Mammary epithelial cell (primary cell): ENCODE results near the gene C1QA.
"Not testable (repeated sequence)": the region's sequence is repeated elsewhere in the genome, so short reads cannot be mapped to it uniquely, and the experiment has no call there.

Source experiments
- EZH2 ChIP-seq: IDR thresholded peaks from 2 replicates; pipeline ENCODE4 v1.6.1; 2012; ENCODE audit warnings: low read length, inconsistent platforms, borderline replicate concordance
- TF ChIP-seq, protein P1 (sequence below), 2 donors: IDR thresholded peaks in 1 of 2; conservative IDR thresholded peaks in 1 of 2; 2 replicates each; pipeline ENCODE4 v1.5.1; 2011 to 2012; ENCODE audit warnings: inconsistent platforms in 2 of 2, low read length in 2 of 2, mild to moderate bottlenecking in 2 of 2, control low read depth in 1 of 2, low read depth in 1 of 2; ENCODE audit not compliant: insufficient read depth in 1 of 2; ENCODE audit errors: extremely low read depth in 1 of 2

DNA sequence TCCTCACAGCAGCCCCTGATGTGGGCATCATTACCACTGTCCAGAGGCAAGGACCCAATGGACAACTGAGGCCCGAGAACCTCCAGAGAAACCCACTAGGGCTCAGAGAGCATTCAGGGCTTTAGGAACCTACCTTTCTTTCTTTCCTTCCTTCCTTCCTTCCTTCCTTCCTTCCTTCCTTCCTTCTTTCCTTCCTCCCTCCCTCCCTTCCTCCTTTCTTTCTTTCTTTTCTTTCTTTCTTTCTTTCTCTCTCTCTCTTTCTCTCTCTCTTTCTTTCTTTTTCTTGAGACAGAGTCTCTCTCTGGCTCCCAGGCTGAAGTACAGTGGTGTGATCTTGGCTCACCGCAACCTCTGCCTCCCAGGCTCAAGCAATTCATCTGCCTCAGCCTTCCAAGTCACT is 32.4 kb downstream of the C1QA start:
- TF ChIP-seq, protein P1, sequence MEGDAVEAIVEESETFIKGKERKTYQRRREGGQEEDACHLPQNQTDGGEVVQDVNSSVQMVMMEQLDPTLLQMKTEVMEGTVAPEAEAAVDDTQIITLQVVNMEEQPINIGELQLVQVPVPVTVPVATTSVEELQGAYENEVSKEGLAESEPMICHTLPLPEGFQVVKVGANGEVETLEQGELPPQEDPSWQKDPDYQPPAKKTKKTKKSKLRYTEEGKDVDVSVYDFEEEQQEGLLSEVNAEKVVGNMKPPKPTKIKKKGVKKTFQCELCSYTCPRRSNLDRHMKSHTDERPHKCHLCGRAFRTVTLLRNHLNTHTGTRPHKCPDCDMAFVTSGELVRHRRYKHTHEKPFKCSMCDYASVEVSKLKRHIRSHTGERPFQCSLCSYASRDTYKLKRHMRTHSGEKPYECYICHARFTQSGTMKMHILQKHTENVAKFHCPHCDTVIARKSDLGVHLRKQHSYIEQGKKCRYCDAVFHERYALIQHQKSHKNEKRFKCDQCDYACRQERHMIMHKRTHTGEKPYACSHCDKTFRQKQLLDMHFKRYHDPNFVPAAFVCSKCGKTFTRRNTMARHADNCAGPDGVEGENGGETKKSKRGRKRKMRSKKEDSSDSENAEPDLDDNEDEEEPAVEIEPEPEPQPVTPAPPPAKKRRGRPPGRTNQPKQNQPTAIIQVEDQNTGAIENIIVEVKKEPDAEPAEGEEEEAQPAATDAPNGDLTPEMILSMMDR (conservative IDR thresholded peaks at IDR 0.05 in 1 of 2, IDR thresholded peaks at IDR 0.05 in 1 of 2; ENCODE audit: extremely low read depth in 1 of 2, insufficient read depth in 1 of 2, low read depth in 1 of 2, low read length in 2 of 2), result not testable (repeated sequence)
- TF ChIP-seq EZH2, result not testable (repeated sequence)
